Measurements from ENCODE around the gene ATP8B4. TPM values are rescaled to one million over a fixed set of nuclear protein-coding genes. Genes with fewer than 3 reads are reported as not detected.

Gene ATP8B4
- total RNA-seq, 4 donors from 2014 or later: 2.0 to 9.8 (median 9.2) TPM

DNA sequence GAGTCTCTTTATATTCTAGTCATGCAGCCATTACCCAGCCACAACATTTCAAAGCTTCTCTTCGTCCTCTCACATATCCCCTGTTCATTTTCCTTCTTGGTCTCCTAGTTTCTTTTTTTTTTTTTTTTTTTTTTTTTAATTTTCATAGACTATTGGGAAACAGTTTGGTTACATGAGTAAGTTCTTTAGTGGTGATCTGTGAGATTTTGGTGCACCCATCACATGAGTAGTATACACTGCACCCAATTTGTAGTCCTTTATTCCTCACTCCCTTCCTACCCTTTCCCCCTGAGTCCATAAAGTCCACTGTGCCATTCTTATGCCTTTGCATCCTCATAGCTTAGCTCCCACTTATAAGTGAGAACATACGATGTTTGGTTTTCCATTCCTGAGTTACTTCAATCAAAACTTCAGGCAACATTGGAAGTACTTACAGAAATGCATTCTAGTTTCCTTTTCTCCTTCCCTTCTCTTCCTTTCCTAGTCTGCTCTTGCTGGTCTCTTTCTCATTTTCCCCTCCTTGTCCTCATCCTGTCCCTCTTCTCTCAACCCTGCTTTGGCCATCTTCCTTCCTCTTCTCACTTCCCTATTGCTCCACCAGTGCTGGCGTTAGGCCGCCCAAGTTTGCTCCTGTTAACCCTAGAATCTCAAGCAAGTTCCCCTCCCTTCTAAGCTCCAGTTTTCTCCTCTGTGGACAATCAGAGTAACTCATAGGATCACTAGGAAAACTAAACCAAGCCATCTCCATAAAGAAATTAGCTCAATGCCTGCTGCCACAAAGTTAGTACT lies 4.8 kb downstream of the ATP8B4 start:
- Histone ChIP-seq H3K4me3 (no peak overlapping the region), H3K9me3 (no peaks in the 10 kb centered on the region), H3K4me1 (peaks cover 0 to 6% (median 0%) of the 10 kb centered on the region in 3 donors), H3K27me3 (no peaks in the 10 kb centered on the region), H3K36me3 (no peaks in the 10 kb centered on the region), H3K27ac (no peak overlapping the region)
- ATAC-seq: peak; percentile 50
- 68 to 88% methylated on average over 4 of the region's 4 CpGs for WGBS, 2 donors (ENCODE audit: low coverage in 1 of 2)
- no peak for TF ChIP-seq EP300 (IDR thresholded peaks at IDR 0.05)
- TF ChIP-seq POLR2AphosphoS5 (IDR thresholded peaks at IDR 0.05): no peak
- no peak for TF ChIP-seq POLR2A (IDR thresholded peaks at IDR 0.05)
- TF ChIP-seq, protein P1, sequence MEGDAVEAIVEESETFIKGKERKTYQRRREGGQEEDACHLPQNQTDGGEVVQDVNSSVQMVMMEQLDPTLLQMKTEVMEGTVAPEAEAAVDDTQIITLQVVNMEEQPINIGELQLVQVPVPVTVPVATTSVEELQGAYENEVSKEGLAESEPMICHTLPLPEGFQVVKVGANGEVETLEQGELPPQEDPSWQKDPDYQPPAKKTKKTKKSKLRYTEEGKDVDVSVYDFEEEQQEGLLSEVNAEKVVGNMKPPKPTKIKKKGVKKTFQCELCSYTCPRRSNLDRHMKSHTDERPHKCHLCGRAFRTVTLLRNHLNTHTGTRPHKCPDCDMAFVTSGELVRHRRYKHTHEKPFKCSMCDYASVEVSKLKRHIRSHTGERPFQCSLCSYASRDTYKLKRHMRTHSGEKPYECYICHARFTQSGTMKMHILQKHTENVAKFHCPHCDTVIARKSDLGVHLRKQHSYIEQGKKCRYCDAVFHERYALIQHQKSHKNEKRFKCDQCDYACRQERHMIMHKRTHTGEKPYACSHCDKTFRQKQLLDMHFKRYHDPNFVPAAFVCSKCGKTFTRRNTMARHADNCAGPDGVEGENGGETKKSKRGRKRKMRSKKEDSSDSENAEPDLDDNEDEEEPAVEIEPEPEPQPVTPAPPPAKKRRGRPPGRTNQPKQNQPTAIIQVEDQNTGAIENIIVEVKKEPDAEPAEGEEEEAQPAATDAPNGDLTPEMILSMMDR (IDR thresholded peaks at IDR 0.05): no peak

DNA sequence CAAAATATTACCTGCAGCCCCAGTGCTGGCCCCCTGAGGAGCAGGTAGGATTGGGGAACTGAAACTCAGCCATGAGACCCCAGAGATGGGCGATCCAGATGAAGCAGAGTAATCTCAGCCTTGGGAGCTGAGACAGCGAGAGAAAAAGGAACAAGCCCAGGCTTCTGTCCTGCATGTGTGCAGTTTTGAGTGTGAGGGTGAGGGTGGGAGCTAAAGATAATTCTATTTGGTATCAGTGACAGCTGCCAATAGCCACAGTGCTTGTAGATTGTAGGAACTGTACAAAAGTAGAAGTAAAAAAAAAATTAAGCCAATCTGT lies 5.9 kb downstream of the ATP8B4 start:
- no peak for ATAC-seq
- no peaks in the 10 kb centered on the region for H3K36me3 ChIP-seq
- WGBS, 2 donors (ENCODE audit: low coverage in 1 of 2): 83 to 100% methylated on average over 2 of the region's 2 CpGs
- H3K4me3 ChIP-seq: peak overlapping the region in 1 of 2 donors; percentile 8
- H3K9me3 ChIP-seq: no peaks in the 10 kb centered on the region
- no peaks in the 10 kb centered on the region for H3K27me3 ChIP-seq
- peaks cover 0 to 14% (median 0%) of the 10 kb centered on the region in 3 donors for H3K4me1 ChIP-seq
- H3K27ac ChIP-seq: peak overlapping the region in 1 of 4 donors; percentile 28
- no peak for TF ChIP-seq POLR2A (IDR thresholded peaks at IDR 0.05)

DNA sequence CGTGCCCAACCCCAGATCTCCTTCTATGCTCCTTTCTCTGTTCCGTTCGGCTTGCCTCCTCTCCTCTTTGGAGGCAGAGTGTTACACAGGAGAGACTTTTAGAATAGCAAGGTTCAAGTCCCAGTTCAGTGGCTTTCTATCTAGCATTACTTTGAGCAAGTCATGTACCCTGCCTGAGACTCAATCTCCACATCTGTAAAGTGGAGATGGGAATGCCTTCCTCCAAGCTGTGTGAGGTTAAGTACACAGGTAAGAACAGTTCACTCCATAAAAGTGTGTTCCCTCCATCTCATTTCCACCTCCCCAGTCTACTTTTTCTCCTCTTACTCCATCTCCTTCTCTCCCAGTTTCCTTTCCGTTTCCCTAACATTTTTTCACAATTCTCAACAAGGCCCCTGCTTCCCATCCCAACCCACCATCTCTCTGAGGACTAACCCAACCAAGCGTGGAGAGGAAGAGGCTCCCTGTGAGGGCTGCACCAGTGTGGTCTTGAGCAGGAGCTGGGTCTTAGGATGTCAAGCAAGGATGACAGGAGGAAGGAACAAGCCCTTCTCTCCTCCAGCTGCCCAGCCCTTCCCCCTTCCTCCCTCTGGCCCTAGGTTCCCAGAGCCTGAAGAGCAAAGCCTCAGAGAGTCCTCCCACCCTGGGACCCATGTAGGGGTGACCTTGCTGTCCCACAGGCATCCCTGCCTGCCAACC lies 6.4 kb downstream of the ATP8B4 start:
- H3K4me1 ChIP-seq: peaks cover 0 to 14% (median 0%) of the 10 kb centered on the region in 3 donors
- H3K36me3 ChIP-seq: no peaks in the 10 kb centered on the region
- peak overlapping the region in 1 of 2 donors; percentile 8 for H3K4me3 ChIP-seq
- no peaks in the 10 kb centered on the region for H3K27me3 ChIP-seq
- no peak for TF ChIP-seq POLR2AphosphoS5 (IDR thresholded peaks at IDR 0.05)
- 85 to 88% methylated on average over 3 of the region's 5 CpGs for WGBS, 2 donors (ENCODE audit: low coverage in 1 of 2)
- no peaks in the 10 kb centered on the region for H3K9me3 ChIP-seq
- no peak for ATAC-seq
- H3K27ac ChIP-seq: peak overlapping the region in 1 of 4 donors; percentile 28

DNA sequence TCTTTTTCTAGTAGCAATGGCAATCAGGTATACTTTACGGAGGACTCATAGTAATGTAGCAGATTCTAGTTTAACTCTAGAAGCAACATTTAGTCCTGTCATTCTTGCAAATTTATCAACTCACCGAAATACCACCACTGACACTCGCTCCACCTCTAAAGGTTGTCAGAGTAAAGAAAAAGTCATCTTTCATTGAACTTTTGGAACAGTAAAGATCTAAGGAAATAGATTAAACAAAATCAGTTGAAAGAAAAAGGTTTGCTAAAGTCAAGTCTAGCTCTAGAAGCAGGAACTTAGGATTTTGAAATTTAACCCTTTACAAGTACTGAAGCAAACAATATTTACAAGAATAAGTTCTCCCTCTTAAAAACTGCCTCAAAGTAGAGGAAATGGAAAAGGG lies 8.7 kb downstream of the ATP8B4 start:
- no peaks in the 10 kb centered on the region for H3K27me3 ChIP-seq
- H3K4me3 ChIP-seq: no peak overlapping the region
- H3K27ac ChIP-seq: no peak overlapping the region
- no peaks in the 10 kb centered on the region for H3K36me3 ChIP-seq
- no peak for TF ChIP-seq POLR2AphosphoS5 (IDR thresholded peaks at IDR 0.05)
- TF ChIP-seq, protein P1 (IDR thresholded peaks at IDR 0.05): no peak
- TF ChIP-seq POLR2A (IDR thresholded peaks at IDR 0.05): no peak
- TF ChIP-seq EP300 (IDR thresholded peaks at IDR 0.05): no peak
- H3K4me1 ChIP-seq: peaks cover 0 to 14% (median 0%) of the 10 kb centered on the region in 3 donors
- 78 to 90% methylated on average over 3 of the region's 3 CpGs for WGBS, 2 donors (ENCODE audit: low coverage in 1 of 2)
- ATAC-seq: no peak
- H3K9me3 ChIP-seq: no peaks in the 10 kb centered on the region

DNA sequence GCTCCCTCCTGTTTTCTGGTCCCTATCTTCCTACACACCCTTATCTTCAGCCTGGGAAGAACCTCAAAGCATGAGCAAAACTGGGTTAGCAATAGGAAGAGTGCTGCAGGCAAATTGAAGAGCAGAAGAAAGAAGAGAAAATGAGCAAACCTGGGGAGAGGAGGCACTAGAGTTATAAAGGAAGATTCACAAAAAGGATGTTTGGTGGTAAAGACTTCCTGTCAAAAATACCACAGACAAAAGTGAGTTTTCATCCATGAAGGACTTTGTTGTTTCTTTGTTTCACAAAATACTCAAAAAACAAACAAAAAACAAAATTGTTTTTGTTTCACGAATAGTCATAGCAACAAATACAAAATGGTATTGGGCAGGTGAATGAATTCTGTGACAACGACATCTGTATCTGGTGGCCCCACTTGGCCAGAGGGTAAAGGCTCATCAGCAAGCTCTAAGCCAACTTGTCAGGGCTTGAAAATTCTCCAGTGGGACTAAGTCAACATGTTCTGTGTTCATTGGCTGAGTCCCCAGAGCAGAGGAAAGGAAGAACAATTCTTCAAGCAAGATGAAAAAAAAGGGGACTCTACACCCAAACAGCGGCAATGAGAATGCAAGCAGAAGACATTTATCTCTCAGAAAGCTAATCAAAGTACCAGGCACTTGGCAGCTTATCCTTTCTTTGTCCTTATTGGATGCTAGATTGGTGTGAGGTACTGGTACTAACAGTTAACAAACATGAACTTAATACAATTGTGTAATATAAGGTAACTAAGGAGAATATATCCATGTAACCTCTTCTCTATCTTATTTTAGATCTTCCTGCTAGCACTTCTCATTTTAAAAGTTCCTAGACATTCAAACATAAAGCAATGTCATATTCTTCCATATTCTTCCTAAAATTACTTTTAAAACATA lies 9.7 kb downstream of the ATP8B4 start:
- TF ChIP-seq POLR2A (IDR thresholded peaks at IDR 0.05) (no peak), EP300 (IDR thresholded peaks at IDR 0.05) (no peak), POLR2AphosphoS5 (IDR thresholded peaks at IDR 0.05) (no peak)
- TF ChIP-seq, protein P1 (IDR thresholded peaks at IDR 0.05): no peak
- WGBS, 2 donors (ENCODE audit: low coverage in 1 of 2): 42 to 62% methylated on average over 3 of the region's 3 CpGs
- Histone ChIP-seq H3K9me3 (no peaks in the 10 kb centered on the region), H3K27ac (peak overlapping the region in 1 of 4 donors; percentile 14), H3K4me1 (peaks cover 0 to 14% (median 0%) of the 10 kb centered on the region in 3 donors), H3K36me3 (no peaks in the 10 kb centered on the region), H3K4me3 (no peak overlapping the region), H3K27me3 (no peaks in the 10 kb centered on the region)
- no peak for ATAC-seq
